Posterior cingulate gyrus (tissue), 11 donors: ENCODE results near the gene NEURL2.

Experiments
- DNase-seq, 10 donors: peaks; one replicate each; pipeline versions ENCODE4 v3.0.0 to v3.0.0-alpha.2; 2020 to 2021; ENCODE audit warnings: mixed read lengths in 3 of 10
- intact Hi-C: fragments of 100-400 bp; cut with DNase I; formaldehyde crosslinking; loops from one replicate; pipeline ENCODE4 v1.15.1; 2023

Gene NEURL2

DNA sequence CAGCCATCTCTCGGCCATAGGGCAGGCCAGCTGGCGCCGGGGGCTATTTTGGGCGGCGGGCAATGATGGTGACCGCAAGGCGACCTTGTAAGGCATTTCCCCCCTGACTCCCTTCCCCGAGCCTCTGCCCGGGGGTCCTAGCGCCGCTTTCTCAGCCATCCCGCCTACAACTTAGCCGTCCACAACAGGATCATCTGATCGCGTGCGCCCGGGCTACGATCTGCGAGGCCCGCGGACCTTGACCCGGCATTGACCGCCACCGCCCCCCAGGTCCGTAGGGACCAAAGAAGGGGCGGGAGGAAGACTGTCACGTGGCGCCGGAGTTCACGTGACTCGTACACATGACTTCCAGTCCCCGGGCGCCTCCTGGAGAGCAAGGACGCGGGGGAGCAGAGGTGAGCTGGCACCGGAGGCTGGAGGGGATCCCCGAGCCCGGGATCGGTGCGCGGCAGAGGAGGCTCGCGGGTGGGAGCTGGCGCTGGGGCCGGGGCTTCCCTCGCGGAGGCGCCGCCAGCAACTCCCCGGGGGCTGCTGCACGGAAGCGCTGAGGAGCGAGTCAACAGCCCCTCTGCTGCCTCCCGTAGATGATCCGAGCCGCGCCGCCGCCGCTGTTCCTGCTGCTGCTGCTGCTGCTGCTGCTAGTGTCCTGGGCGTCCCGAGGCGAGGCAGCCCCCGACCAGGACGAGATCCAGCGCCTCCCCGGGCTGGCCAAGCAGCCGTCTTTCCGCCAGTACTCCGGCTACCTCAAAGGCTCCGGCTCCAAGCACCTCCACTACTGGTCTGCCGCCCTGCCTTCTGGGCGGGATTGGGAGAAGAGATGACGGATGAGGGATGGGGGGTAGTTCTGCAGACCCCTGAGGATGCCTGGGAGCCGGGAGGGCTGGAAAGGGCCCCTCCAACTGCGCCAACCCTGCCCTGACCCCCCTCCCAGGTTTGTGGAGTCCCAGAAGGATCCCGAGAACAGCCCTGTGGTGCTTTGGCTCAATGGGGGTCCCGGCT lies at the start of gene NEURL2, which contains the start of gene CTSA:
NEURL2 (minus strand) TSS at position 224 of the 999 bp plus-strand sequence; CDS start at position 7, 217 bp downstream.
CTSA (plus strand) TSS at position 351 of the 999 bp plus-strand sequence; CDS start at position 585, 234 bp downstream.
- peak; percentile 87 to 99 (median 94) for DNase-seq
- intact Hi-C loops, result loop anchor here (2.0 to 5.0 kb wide), 2 partner anchors 41 to 78 kb away; partner anchors contain the start of genes PCIF1 and UBE2C

DNA sequence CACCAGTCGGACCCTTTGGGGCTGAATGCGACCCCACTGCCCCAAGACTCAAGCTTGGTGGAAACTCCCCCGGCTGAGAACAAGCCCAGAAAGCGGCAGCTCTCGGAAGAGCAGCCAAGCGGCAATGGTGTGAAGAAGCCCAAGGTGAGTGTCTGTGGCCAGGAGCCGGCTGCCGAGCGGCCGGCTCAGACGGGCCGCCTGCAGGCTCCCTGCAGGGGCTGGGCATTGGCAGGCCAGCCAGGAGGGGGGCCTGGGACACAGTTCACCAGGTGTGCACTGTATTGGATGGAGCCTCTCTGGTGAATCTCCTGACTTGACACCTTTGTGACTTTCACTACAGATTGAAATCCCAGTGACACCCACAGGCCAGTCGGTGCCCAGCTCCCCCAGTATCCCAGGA lies 49.5 kb upstream of the NEURL2 start:
- DNase-seq, result peak in 1 of 10 donors; percentile 35
- intact Hi-C loops, result no loop called here

- no peak for DNase-seq
- intact Hi-C loops, result no loop called here
Observed at GRCh38 chr20:45940053-45940452, 49.0 kb upstream of the NEURL2 start.

- intact Hi-C loops, result loop anchor here (10.0 kb wide), 1 partner anchor 144 kb away; the partner anchor contains the start of genes DNTTIP1 and WFDC3
- DNase-seq, result peak in 1 of 10 donors; percentile 69
Observed at GRCh38 chr20:45938727-45939438, 47.9 kb upstream of the NEURL2 start.

DNA sequence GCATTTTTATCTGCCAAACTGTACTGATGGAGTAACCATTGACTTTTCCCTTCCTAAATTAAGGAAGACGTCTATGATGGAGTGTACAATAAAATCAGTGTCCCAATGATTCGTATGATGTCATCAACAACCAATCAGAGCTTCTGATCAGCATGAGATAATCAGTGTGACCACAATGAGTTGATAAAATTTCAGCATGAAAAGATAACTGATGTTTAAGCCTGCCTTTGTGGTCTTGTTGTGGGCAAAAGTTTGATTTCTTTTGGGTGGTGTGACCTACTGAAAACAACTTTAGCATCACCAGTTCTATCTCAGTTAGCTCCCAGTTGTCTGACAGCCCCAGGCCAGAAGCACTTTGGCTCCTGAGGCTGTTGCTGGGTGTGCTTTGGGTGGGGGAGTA lies 46.8 kb upstream of the NEURL2 start:
- intact Hi-C loops, result loop anchor here (10.0 kb wide), 1 partner anchor 143 kb away; the partner anchor contains the start of genes DNTTIP1 and WFDC3

GRCh38 chr20:45935416-45936046 lies 44.5 kb upstream of the NEURL2 start:
- intact Hi-C loops, result loop anchor here (2.0 to 10.0 kb wide), 2 partner anchors 37 to 141 kb away; partner anchors contain the start of genes DNTTIP1, WFDC3 and ZNF335

More for the DNA sequence above, 46.8 kb upstream of the NEURL2 start:
- DNase-seq, result peak in 1 of 10 donors; percentile 0

GRCh38 chr20:45934586-45935415 lies 43.8 kb upstream of the NEURL2 start, which contains the start of gene PCIF1:
TSS of gene PCIF1 (plus strand) at chr20:45934683. CDS start at chr20:45939000, 4,317 bp downstream.
- intact Hi-C loops, result loop anchor here (2.0 to 10.0 kb wide), 3 partner anchors 38 to 140 kb away; partner anchors contain the start of genes CTSA, DNTTIP1, NEURL2 and WFDC3
- DNase-seq, result peak; percentile 93 to 100 (median 97)

More at GRCh38 chr20:45935416-45936046, 44.5 kb upstream of the NEURL2 start:
- peak in 1 of 10 donors; percentile 42 for DNase-seq

DNA sequence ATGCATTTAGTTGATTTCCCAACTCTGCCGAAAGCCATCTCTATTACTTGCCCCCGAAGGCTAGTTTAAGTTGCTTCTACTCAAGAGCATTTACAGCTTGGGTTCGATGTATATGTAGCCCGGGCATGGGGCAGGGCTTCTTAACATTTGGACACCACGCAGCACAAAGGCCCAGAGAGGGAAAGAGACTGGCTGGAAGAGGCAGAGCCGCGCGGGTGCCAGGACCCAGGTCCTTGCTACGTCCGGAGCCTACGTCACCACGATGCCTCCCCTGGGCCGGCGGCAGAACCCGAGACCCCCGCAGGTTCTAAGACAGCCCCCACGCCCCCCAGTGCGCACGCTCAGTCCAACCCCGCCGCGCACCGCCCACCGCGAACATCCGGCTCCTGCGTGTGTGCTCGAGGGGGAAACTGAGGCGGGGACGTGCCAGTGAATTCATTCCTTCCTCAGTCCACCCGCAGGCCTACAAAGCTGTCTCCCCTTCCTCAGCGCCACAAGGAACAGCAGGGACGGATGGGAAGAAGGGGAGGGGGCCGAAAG lies 43.1 kb upstream of the NEURL2 start:
- DNase-seq, result peak in 9 of 10 donors; percentile 66 to 95 (median 79)
- intact Hi-C loops, result loop anchor here (2.0 to 10.0 kb wide), 3 partner anchors 39 to 139 kb away; partner anchors contain the start of genes CTSA, DNTTIP1, NEURL2 and WFDC3

DNA sequence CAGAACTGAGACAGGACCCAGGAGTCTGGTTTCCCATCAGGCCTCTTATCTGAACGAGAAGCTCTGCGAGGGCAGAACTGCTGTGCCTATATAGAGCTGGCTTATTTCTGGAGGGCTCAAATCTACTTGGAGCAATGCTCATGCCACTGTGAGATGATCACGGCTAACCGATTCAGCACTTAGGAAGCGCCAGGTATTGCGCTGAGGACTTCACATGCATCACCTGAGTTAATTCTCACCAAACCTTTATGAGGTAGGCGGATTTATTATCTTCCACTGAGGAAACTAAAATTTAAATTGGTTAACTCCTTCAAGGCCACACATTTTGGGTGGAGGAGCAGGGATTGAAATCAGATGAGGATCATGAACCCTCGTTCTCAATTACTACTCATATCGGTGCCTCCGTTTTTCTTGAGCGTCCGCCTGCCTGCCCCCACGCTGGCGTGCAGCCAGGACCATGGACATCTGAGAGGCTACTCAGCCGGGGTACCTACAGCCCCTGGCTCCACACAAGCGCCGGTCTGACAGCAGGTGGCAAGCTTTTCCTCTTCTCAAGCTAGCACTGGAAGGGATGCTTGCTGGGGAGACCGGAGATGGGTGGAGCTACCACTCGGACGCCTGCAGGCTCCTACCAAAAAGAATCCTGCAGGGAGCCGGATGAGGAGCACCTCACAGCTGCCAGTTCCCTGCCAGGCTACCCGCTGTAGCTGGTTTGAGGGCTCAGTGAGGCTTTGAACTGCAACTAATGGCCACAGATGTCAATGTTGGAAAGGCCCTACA lies 42.4 kb upstream of the NEURL2 start:
- intact Hi-C loops, result loop anchor here (2.0 to 10.0 kb wide), 3 partner anchors 39 to 139 kb away; partner anchors contain the start of genes CTSA, DNTTIP1, NEURL2 and WFDC3
- peak; percentile 49 to 97 (median 75) for DNase-seq

- intact Hi-C loops, result loop anchor here (5.0 to 10.0 kb wide), 2 partner anchors 39 to 137 kb away; partner anchors contain the start of genes CTSA, DNTTIP1, NEURL2 and WFDC3
- peak in 2 of 10 donors; percentile 48 to 65 for DNase-seq
Observed at GRCh38 chr20:45931680-45932079, 40.7 kb upstream of the NEURL2 start.

DNA sequence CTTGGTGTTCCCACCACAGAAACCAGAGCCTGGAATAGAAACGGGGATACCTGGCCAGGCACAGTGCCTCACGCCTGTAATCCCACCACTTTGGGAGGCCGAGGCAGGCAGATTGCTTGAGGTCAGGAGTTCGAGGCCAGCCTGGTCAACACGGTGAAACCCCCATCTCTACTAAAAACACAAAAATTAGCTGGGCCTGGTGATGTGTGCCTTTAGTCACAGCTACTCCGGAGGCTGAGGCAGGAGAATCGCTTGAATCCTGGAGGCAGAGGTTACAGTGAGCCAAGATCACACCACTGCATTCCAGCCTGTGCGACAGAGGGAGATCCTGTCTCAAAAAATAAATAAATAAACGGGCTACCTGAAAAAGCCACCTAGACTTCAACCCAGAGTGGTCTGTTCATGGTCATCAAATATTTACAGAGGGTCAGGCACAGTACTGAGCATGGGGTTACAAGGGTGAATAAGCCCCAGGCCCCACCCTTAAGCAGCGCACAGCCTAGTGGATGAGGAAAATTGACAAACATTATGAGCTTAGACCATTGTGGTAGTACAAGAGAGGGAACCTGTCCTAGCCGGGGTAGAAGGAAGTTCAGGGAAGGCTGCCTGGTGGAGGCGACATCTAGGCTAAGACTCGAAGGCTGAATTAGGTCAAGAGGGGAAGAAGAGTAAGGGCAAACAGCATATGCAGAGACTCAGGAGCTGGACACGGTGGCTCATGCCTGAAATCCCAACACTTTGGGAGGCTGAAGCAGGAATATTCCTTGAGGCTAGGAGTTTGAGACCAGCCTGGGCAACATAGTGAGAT lies 36.3 kb upstream of the NEURL2 start:
- intact Hi-C loops, result no loop called here
- DNase-seq, result no peak

GRCh38 chr20:45926731-45927070 lies 35.7 kb upstream of the NEURL2 start:
- no peak for DNase-seq
- intact Hi-C loops, result no loop called here

GRCh38 chr20:45925821-45926506 lies 35.0 kb upstream of the NEURL2 start:
- intact Hi-C loops, result no loop called here
- DNase-seq, result no peak

DNA sequence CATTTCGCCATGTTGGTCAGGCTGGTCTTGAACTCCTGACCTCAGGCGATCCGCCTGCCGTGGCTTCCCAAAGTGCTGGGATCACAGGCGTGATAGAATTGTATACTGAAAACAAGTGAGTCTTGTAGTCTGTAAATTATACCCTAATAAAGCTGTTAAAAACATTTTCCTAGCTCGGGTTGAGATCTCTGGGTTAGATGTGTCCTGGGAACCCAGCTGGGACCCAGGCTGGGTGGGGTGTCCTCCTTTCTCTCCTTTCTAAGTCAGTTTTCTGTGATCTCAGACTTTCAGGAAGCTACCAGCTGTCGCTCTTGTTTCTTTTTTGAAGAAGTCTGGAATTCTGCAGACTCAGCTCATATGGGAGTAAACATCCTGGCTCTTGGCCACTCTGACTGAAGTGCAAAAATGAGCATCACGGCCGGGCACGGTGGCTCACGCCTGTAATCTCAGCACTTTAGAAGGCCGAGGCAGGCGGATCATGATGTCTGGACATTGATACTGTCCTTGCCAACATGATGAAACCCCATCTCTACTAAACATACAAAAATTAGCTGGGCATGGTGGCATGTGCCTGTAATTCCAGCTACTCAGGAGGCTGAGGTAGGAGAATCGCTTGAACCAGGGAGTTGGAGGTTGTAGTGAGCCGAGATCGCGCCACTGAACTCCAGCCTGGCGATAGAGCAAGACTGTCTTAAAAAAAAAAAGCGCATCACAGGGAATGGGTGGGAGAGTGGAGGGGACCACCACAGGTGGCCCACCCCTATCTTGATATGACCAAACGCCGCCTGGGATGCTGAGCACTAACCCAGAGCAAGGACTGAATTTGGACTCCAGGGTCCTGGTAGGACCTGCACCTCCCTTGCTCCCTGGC lies 33.6 kb upstream of the NEURL2 start:
- intact Hi-C loops, result no loop called here
- DNase-seq, result no peak
